CD14-positive monocyte (primary cell): ENCODE measurements around the gene ANKLE1. TPM values are rescaled to one million over a fixed set of nuclear protein-coding genes. Genes with fewer than 3 reads are reported as not detected.

ENCODE experiments used
- DNase-seq, 3 donors: peaks; one replicate each; pipeline ENCODE4 v3.0.0-alpha.2; 2011 to 2022
- H2AFZ ChIP-seq: 2 replicates; pipeline ENCODE4 v1.6.0; 2012; ENCODE audit warnings: mild to moderate bottlenecking, low read depth, low read length, inconsistent platforms; ENCODE audit not compliant: insufficient read depth, poor library complexity, severe bottlenecking
- H3K27ac ChIP-seq, 2 donors: 1 replicate in 1 of 2; 2 replicates in 1 of 2; pipeline ENCODE4 v1.5.1; 2012 to 2013; ENCODE audit warnings: low read length in 2 of 2, control low read depth in 1 of 2, inconsistent platforms in 1 of 2, low read depth in 1 of 2, mild to moderate bottlenecking in 1 of 2
- H3K27me3 ChIP-seq, 2 donors: one replicate each; pipeline versions ENCODE4 v1.6.0 to v1.6.1; 2011 to 2013; ENCODE audit warnings: low read length in 2 of 2; ENCODE audit not compliant: control insufficient read depth in 2 of 2, insufficient read depth in 2 of 2
- H3K36me3 ChIP-seq, 2 donors: replicated peaks in 1 of 2; 1 replicate in 1 of 2; 2 replicates in 1 of 2; pipeline versions ENCODE4 v1.5.1 to v1.6.1; 2012 to 2013; ENCODE audit warnings: low read length in 2 of 2, control low read depth in 1 of 2, inconsistent platforms in 1 of 2, mild to moderate bottlenecking in 1 of 2; ENCODE audit not compliant: insufficient read depth in 2 of 2, control insufficient read depth in 1 of 2
- H3K4me1 ChIP-seq, 2 donors: 1 replicate in 1 of 2; 2 replicates in 1 of 2; pipeline versions ENCODE4 v1.5.1 to v1.6.1; 2012 to 2013; ENCODE audit warnings: low read length in 2 of 2, control low read depth in 1 of 2, inconsistent platforms in 1 of 2, mild to moderate bottlenecking in 1 of 2, moderate library complexity in 1 of 2; ENCODE audit not compliant: insufficient read depth in 2 of 2, control insufficient read depth in 1 of 2
- H3K4me2 ChIP-seq: replicated peaks from 2 replicates; pipeline ENCODE3; 2012; ENCODE audit warnings: low read length, moderate library complexity, mild to moderate bottlenecking; ENCODE audit not compliant: poor library complexity, severe bottlenecking; ENCODE audit errors: extremely low read depth
- H3K4me3 ChIP-seq, 3 experiments: fragments of 200-600 bp in 1 of 3; sonication (generic) in 1 of 3; replicated peaks in 1 of 3; 1 replicate in 2 of 3; 2 replicates in 1 of 3; pipeline ENCODE4 v1.5.1; 2011 to 2013; ENCODE audit warnings: low read length in 3 of 3, mild to moderate bottlenecking in 3 of 3, control low read depth in 2 of 3, low read depth in 2 of 3, inconsistent platforms in 1 of 3, moderate library complexity in 1 of 3
- H3K79me2 ChIP-seq: 2 replicates; pipeline ENCODE4 v1.6.0; 2012; ENCODE audit warnings: mild to moderate bottlenecking, control low read depth, inconsistent platforms, low read length, moderate library complexity; ENCODE audit not compliant: insufficient read depth
- H3K9ac ChIP-seq: 2 replicates; pipeline ENCODE4 v1.6.0; 2017; ENCODE audit warnings: low read length, mild to moderate bottlenecking; ENCODE audit not compliant: insufficient read depth, poor library complexity, severe bottlenecking
- H3K9me3 ChIP-seq, 2 donors: replicated peaks in 1 of 2; 1 replicate in 1 of 2; 2 replicates in 1 of 2; pipeline versions ENCODE4 v1.5.1 to v1.6.1; 2012 to 2013; ENCODE audit warnings: low read length in 2 of 2, control low read depth in 1 of 2; ENCODE audit not compliant: control insufficient read depth in 1 of 2, insufficient read depth in 1 of 2
- H4K20me1 ChIP-seq: 2 replicates; pipeline ENCODE4 v1.6.0; 2012; ENCODE audit warnings: mild to moderate bottlenecking, low read length, control low read depth, moderate library complexity; ENCODE audit not compliant: insufficient read depth
- H3K27ac Mint-ChIP-seq, 7 donors: one replicate each; pipeline ENCODE4 v1.8.0; 2020; ENCODE audit warnings: mild to moderate bottlenecking in 7 of 7, mixed read lengths in 7 of 7, moderate library complexity in 6 of 7, inconsistent platforms in 2 of 7
- H3K27me3 Mint-ChIP-seq, 3 donors: one replicate each; pipeline ENCODE4 v1.8.0; 2021 to 2022; ENCODE audit warnings: low read depth in 3 of 3, mild to moderate bottlenecking in 3 of 3, mixed read lengths in 3 of 3, moderate library complexity in 3 of 3, inconsistent platforms in 1 of 3
- H3K36me3 Mint-ChIP-seq, 2 donors: one replicate each; pipeline ENCODE4 v1.8.0; 2020; ENCODE audit warnings: mixed read lengths in 2 of 2, inconsistent platforms in 1 of 2, mild to moderate bottlenecking in 1 of 2
- H3K4me1 Mint-ChIP-seq: one replicate; pipeline ENCODE4 v1.8.0; 2020; ENCODE audit warnings: mild to moderate bottlenecking, mixed read lengths
- H3K4me3 Mint-ChIP-seq, 2 donors: one replicate each; pipeline ENCODE4 v1.8.0; 2020; ENCODE audit warnings: mild to moderate bottlenecking in 2 of 2, mixed read lengths in 2 of 2, moderate library complexity in 1 of 2
- H3K9me3 Mint-ChIP-seq, 7 donors: one replicate each; pipeline ENCODE4 v1.8.0; 2020 to 2022; ENCODE audit warnings: mixed read lengths in 7 of 7, mild to moderate bottlenecking in 6 of 7, moderate library complexity in 6 of 7, inconsistent platforms in 2 of 7
- WGBS: methylation state at CpG from one replicate; pipeline ENCODE4 v1.1.5; 2013; ENCODE audit warnings: missing lambda C conversion rate; ENCODE audit not compliant: insufficient coverage; 5-methylcytosine and 5-hydroxymethylcytosine counted together
- intact Hi-C, 2 donors: fragments of 100-400 bp; cut with micrococcal nuclease; formaldehyde crosslinking; loops; one replicate each; pipeline versions ENCODE4 v1.15.0 to v1.15.1; 2023
- polyA plus RNA-seq, 3 donors: library from polyadenylated mRNA; depleted of rRNA in 1 of 3; unstranded in 2 of 3; stranded (reverse) in 1 of 3; fragments of 300-500 nt in 2 of 3; fragments of >200 nt in 1 of 3; fragmentation: Illumina TruSeq in 2 of 3; gene quantifications; 1 replicate in 2 of 3; 2 replicates in 1 of 3; pipeline ENCODE4 v1.2.3, GENCODE V29; 2012 to 2021
- TF ChIP-seq, protein P1 (sequence below): fragments of 200-600 bp; IDR thresholded peaks from one replicate; pipeline ENCODE4 v1.8.0; 2022; ENCODE audit warnings: antibody characterized with exemption, mild to moderate bottlenecking

The ANKLE1 gene
- polyA plus RNA-seq, 3 donors, result 1.3 to 8.5 (median 2.2) TPM

GRCh38 chr19:17324357-17325114, 42.8 kb downstream of the ANKLE1 start:
- peaks cover 26 to 54% of the 10 kb centered on the region in 2 donors for H3K36me3 Mint-ChIP-seq
- peak overlapping the region in 1 of 3 experiments; percentile 56 for H3K4me3 ChIP-seq
- no peak overlapping the region for H3K4me3 Mint-ChIP-seq
- peaks cover 15% of the 10 kb centered on the region for H3K4me1 Mint-ChIP-seq
- H3K27ac Mint-ChIP-seq, result no peak overlapping the region
- TF ChIP-seq, protein P1, sequence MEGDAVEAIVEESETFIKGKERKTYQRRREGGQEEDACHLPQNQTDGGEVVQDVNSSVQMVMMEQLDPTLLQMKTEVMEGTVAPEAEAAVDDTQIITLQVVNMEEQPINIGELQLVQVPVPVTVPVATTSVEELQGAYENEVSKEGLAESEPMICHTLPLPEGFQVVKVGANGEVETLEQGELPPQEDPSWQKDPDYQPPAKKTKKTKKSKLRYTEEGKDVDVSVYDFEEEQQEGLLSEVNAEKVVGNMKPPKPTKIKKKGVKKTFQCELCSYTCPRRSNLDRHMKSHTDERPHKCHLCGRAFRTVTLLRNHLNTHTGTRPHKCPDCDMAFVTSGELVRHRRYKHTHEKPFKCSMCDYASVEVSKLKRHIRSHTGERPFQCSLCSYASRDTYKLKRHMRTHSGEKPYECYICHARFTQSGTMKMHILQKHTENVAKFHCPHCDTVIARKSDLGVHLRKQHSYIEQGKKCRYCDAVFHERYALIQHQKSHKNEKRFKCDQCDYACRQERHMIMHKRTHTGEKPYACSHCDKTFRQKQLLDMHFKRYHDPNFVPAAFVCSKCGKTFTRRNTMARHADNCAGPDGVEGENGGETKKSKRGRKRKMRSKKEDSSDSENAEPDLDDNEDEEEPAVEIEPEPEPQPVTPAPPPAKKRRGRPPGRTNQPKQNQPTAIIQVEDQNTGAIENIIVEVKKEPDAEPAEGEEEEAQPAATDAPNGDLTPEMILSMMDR, result no peak
- no peak overlapping the region for H3K27ac ChIP-seq
- peaks cover 30 to 42% of the 10 kb centered on the region in 2 donors for H3K36me3 ChIP-seq
- H3K9me3 Mint-ChIP-seq, result peaks cover 0 to 6% (median 2%) of the 10 kb centered on the region in 7 donors
- no peaks in the 10 kb centered on the region for H3K79me2 ChIP-seq
- no peak overlapping the region for H2AFZ ChIP-seq
- peak overlapping the region; percentile 75 for H3K4me2 ChIP-seq
- intact Hi-C loops, result no loop called here
- H4K20me1 ChIP-seq, result peaks cover 40% of the 10 kb centered on the region
- WGBS, result 75% methylated on average over 22 of the region's 28 CpGs
- peak in 1 of 3 donors; percentile 8 for DNase-seq
- peaks cover 13 to 41% (median 20%) of the 10 kb centered on the region in 3 donors for H3K27me3 Mint-ChIP-seq
- no peak overlapping the region for H3K9ac ChIP-seq
- H3K27me3 ChIP-seq, result peaks cover 5 to 16% of the 10 kb centered on the region in 2 donors
- H3K4me1 ChIP-seq, result peaks cover 20 to 24% of the 10 kb centered on the region in 2 donors
- H3K9me3 ChIP-seq, result peaks cover 0 to 6% of the 10 kb centered on the region in 2 donors

DNA sequence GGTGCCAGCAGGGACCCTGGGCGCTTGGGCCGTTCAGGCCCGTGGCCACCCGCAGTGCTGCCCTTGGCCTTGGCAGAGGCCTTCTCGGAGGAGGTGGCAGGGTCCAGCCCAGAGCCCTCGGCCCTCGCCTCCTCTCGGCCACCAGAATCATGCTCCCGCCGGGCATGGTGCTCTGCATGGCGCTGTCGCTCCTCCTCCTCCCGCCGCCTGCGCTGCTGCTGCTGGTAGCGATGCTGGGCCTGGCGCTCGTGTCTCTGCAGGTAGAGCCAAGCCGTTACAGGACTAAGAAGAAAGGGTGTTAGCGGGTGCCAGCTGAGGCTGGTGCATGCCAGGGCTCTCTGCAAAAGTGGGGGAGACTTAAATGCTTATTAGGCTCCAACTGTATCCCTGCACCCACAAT, 43.4 kb downstream of the ANKLE1 start:
- peaks cover 0 to 12% of the 10 kb centered on the region in 2 donors for H3K9me3 ChIP-seq
- 98% methylated on average over 16 of the region's 20 CpGs for whole genome bisulfite sequencing
- Mint-ChIP-seq H3K36me3 (peaks cover 25 to 53% of the 10 kb centered on the region in 2 donors), H3K27me3 (peaks cover 19 to 47% (median 25%) of the 10 kb centered on the region in 3 donors), H3K9me3 (peaks cover 0 to 9% (median 3%) of the 10 kb centered on the region in 7 donors), H3K4me1 (peaks cover 19% of the 10 kb centered on the region), H3K4me3 (no peak overlapping the region), H3K27ac (no peak overlapping the region)
- H3K79me2 ChIP-seq, result no peaks in the 10 kb centered on the region
- intact Hi-C loops, result no loop called here
- DNase-seq, result no peak
- peaks cover 11 to 22% of the 10 kb centered on the region in 2 donors for H3K27me3 ChIP-seq
- H3K4me3 ChIP-seq, result no peak overlapping the region
- H3K27ac ChIP-seq, result no peak overlapping the region
- TF ChIP-seq, protein P1, result no peak
- peaks cover 25 to 36% of the 10 kb centered on the region in 2 donors for H3K36me3 ChIP-seq
- peaks cover 21 to 28% of the 10 kb centered on the region in 2 donors for H3K4me1 ChIP-seq
- no peak overlapping the region for H3K4me2 ChIP-seq
- no peak overlapping the region for H3K9ac ChIP-seq
- H2AFZ ChIP-seq, result no peak overlapping the region
- H4K20me1 ChIP-seq, result peaks cover 46% of the 10 kb centered on the region
